Endodermal cell (in vitro differentiated cells): ENCODE results near the gene RNF212. TPM values are rescaled to one million over a fixed set of nuclear protein-coding genes. Genes with fewer than 3 reads are reported as not detected.

Source experiments
- DNase-seq: peaks from one replicate; pipeline ENCODE4 v3.0.0-alpha.2; 2017
- H3K27ac ChIP-seq: 2 replicates; pipeline ENCODE4 v1.5.1; 2013; ENCODE audit warnings: mild to moderate bottlenecking, low read depth, low read length, moderate library complexity
- H3K27me3 ChIP-seq: 2 replicates; pipeline ENCODE4 v1.6.1; 2013; ENCODE audit warnings: mild to moderate bottlenecking, low read length, moderate library complexity; ENCODE audit not compliant: insufficient read depth, control insufficient read depth, poor library complexity, severe bottlenecking
- H3K36me3 ChIP-seq: 2 replicates; pipeline ENCODE4 v1.7.0; 2013; ENCODE audit warnings: mild to moderate bottlenecking, low read length, moderate library complexity; ENCODE audit not compliant: control insufficient read depth, insufficient read depth
- H3K4me1 ChIP-seq: one replicate; pipeline ENCODE4 v1.7.0; 2013; ENCODE audit warnings: low read length; ENCODE audit not compliant: control insufficient read depth, insufficient read depth
- H3K4me3 ChIP-seq: 2 replicates; pipeline ENCODE4 v1.5.1; 2013; ENCODE audit warnings: mild to moderate bottlenecking, low read length, moderate library complexity
- H3K9ac ChIP-seq: 2 replicates; pipeline ENCODE4 v1.6.1; 2013; ENCODE audit warnings: mild to moderate bottlenecking, low read length, moderate library complexity; ENCODE audit not compliant: poor library complexity, severe bottlenecking; ENCODE audit errors: extremely low read depth
- H3K9me3 ChIP-seq: 2 replicates; pipeline ENCODE4 v1.6.1; 2013; ENCODE audit warnings: mild to moderate bottlenecking, low read length, moderate library complexity; ENCODE audit not compliant: control insufficient read depth
- H3K27ac Mint-ChIP-seq: 2 replicates; pipeline ENCODE4 v1.8.0; 2020; ENCODE audit warnings: mixed read lengths
- H3K27me3 Mint-ChIP-seq: 2 replicates; pipeline ENCODE4 v1.8.0; 2021; ENCODE audit warnings: mild to moderate bottlenecking, mixed read lengths; ENCODE audit not compliant: insufficient read depth
- H3K36me3 Mint-ChIP-seq: 2 replicates; pipeline ENCODE4 v1.8.0; 2020; ENCODE audit warnings: low read depth, mixed read lengths
- H3K4me1 Mint-ChIP-seq: 2 replicates; pipeline ENCODE4 v1.8.0; 2020; ENCODE audit warnings: mixed read lengths
- H3K4me3 Mint-ChIP-seq: 2 replicates; pipeline ENCODE4 v1.8.0; 2020; ENCODE audit warnings: mild to moderate bottlenecking, moderate library complexity, mixed read lengths
- H3K9me3 Mint-ChIP-seq: 2 replicates; pipeline ENCODE4 v1.8.0; 2020; ENCODE audit warnings: mild to moderate bottlenecking, mixed read lengths
- CTCF ChIP-seq: fragments of 200-600 bp; sonication (generic); conservative IDR thresholded peaks from 2 replicates; pipeline ENCODE4 v1.5.0; 2021; ENCODE audit warnings: antibody characterized with exemption, mild to moderate bottlenecking
- WGBS, 2 experiments: methylation state at CpG; one replicate each; pipeline versions ENCODE4 v1.1.5 to v1.1.7; 2013; ENCODE audit warnings: missing lambda C conversion rate in 2 of 2, mixed read lengths in 1 of 2; ENCODE audit not compliant: insufficient coverage in 1 of 2, insufficient read length in 1 of 2; 5-methylcytosine and 5-hydroxymethylcytosine counted together
- total RNA-seq, 2 donors: library from RNA; stranded (reverse); fragmentation: NEBNext Ultra II Directional in 1 of 2; extraction: Animal tissue kit (Norgen Biotek cat#: 25700) in 1 of 2; gene quantifications; 2 replicates in 1 of 2; 3 replicates in 1 of 2; pipeline ENCODE4 v1.2.1, GENCODE V29; 2021

Gene RNF212
- total RNA-seq, 2 donors from 2014 or later, result 3.4 to 5.6 TPM

- H3K4me1 ChIP-seq, result peaks cover 13% of the 10 kb centered on the region
- no peaks in the 10 kb centered on the region for H3K27me3 Mint-ChIP-seq
- no peak overlapping the region for H3K4me3 ChIP-seq
- H3K27ac ChIP-seq, result no peak overlapping the region
- TF ChIP-seq CTCF, result no peak
- H3K4me3 Mint-ChIP-seq, result no peak overlapping the region
- H3K9ac ChIP-seq, result no peak overlapping the region
- H3K27me3 ChIP-seq, result no peaks in the 10 kb centered on the region
- H3K27ac Mint-ChIP-seq, result no peak overlapping the region
- 87 to 90% methylated on average over 5 to 20 of the region's 20 CpGs for WGBS, 2 experiments
- H3K36me3 ChIP-seq, result peaks cover 13% of the 10 kb centered on the region
- no peaks in the 10 kb centered on the region for H3K9me3 ChIP-seq
- DNase-seq, result no peak
- peaks cover 22% of the 10 kb centered on the region for H3K36me3 Mint-ChIP-seq
- H3K9me3 Mint-ChIP-seq, result no peaks in the 10 kb centered on the region
- H3K4me1 Mint-ChIP-seq, result peaks cover 9% of the 10 kb centered on the region
These were observed 90.2 kb downstream of the RNF212 start for GRCh38 chr4:1023075-1023640.

DNA sequence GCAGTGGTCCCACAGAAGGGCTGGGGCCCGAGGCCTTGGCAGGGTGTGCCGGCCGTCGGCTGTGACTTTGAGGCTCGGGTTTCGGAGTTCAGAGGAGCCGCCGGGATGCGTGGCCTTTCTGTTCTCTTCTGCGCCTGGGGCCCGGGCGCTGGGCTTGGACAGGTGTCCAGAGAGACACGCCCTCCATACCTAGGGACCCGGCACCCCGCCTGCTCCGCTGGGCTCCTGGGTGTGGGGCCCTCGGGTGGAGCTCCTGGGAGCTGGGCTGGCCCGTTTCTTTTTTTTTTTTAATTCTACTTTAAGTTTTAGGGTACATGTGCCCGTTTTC, 90.7 kb downstream of the RNF212 start:
- H3K27me3 Mint-ChIP-seq, result no peaks in the 10 kb centered on the region
- Histone ChIP-seq H3K9ac (no peak overlapping the region), H3K4me1 (peaks cover 15% of the 10 kb centered on the region), H3K36me3 (peaks cover 13% of the 10 kb centered on the region), H3K27me3 (no peaks in the 10 kb centered on the region), H3K4me3 (no peak overlapping the region), H3K27ac (no peak overlapping the region), H3K9me3 (no peaks in the 10 kb centered on the region)
- DNase-seq, result no peak
- no peak overlapping the region for H3K4me3 Mint-ChIP-seq
- no peaks in the 10 kb centered on the region for H3K9me3 Mint-ChIP-seq
- TF ChIP-seq CTCF, result no peak
- WGBS, 2 experiments, result 90 to 92% methylated on average over 17 to 19 of the region's 19 CpGs
- peaks cover 12% of the 10 kb centered on the region for H3K4me1 Mint-ChIP-seq
- no peak overlapping the region for H3K27ac Mint-ChIP-seq
- peaks cover 22% of the 10 kb centered on the region for H3K36me3 Mint-ChIP-seq

DNA sequence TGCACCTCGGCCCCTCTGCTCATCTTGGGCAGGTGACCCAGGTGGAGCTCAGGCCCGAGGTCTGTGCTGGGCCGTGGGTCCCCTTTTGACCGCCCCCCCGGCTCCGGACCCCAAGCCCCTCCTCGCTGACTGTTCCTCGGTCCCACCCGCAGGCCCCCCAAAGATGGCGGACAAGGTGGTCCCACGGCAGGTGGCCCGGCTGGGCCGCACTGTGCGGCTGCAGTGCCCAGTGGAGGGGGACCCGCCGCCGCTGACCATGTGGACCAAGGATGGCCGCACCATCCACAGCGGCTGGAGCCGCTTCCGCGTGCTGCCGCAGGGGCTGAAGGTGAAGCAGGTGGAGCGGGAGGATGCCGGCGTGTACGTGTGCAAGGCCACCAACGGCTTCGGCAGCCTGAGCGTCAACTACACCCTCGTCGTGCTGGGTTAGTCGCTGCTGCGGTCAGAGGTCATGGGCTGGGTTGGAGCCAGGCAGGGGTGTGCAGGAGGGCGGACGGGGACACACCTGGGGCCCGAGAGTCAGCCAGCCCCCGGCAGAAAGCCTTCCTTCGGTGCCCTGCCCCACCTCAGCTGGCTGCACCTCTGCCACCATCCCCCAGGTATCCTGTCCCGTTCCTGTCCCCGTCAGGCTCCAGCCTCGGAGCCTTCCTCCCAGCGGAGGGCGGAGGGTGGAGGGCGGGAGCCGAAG, 91.2 kb downstream of the RNF212 start:
- H3K36me3 Mint-ChIP-seq, result peaks cover 22% of the 10 kb centered on the region
- DNase-seq, result no peak
- H3K9me3 Mint-ChIP-seq, result no peaks in the 10 kb centered on the region
- H3K27ac Mint-ChIP-seq, result no peak overlapping the region
- peaks cover 15% of the 10 kb centered on the region for H3K4me1 ChIP-seq
- peaks cover 12% of the 10 kb centered on the region for H3K4me1 Mint-ChIP-seq
- no peak overlapping the region for H3K27ac ChIP-seq
- no peak overlapping the region for H3K4me3 ChIP-seq
- no peaks in the 10 kb centered on the region for H3K27me3 ChIP-seq
- no peak overlapping the region for H3K9ac ChIP-seq
- TF ChIP-seq CTCF, result no peak
- WGBS, 2 experiments, result 95 to 98% methylated on average over 33 to 46 of the region's 46 CpGs
- no peaks in the 10 kb centered on the region for H3K9me3 ChIP-seq
- H3K4me3 Mint-ChIP-seq, result no peak overlapping the region
- no peaks in the 10 kb centered on the region for H3K27me3 Mint-ChIP-seq
- peaks cover 13% of the 10 kb centered on the region for H3K36me3 ChIP-seq

Other genes starting within 250 kb of the RNF212 start
- 100 to 1,000 TPM; 104 to 121 TPM for gene GAK, start 181.2 kb downstream of the RNF212 start, total RNA-seq
- 10 to 100 TPM; 15.9 to 23.0 TPM for gene TMEM175, start 181.1 kb downstream of the RNF212 start, total RNA-seq
- gene DGKQ, start 140.0 kb downstream of the RNF212 start, total RNA-seq, result 10 to 100 TPM; 26.3 to 31.1 TPM
- gene IDUA, start 126.5 kb downstream of the RNF212 start, total RNA-seq, result 10 to 100 TPM; 22.4 to 25.6 TPM
- gene SLC26A1, start 120.2 kb downstream of the RNF212 start, total RNA-seq, result 1 to 10 TPM in 1 of 2 donors, under 1 TPM in 1; 0.55 to 1.0 TPM
- 10 to 100 TPM; 51.0 to 93.3 TPM for gene FGFRL1, start 101.9 kb downstream of the RNF212 start, total RNA-seq
- 1 to 10 TPM; 1.4 to 2.6 TPM for gene SPON2, start 59.0 kb upstream of the RNF212 start, total RNA-seq
- gene CTBP1, start 135.6 kb upstream of the RNF212 start, total RNA-seq, result 100 to 1,000 TPM; 181 to 189 TPM
- gene MAEA, start 176.3 kb upstream of the RNF212 start, total RNA-seq, result 10 to 100 TPM; 48.8 to 72.7 TPM
- 10 to 100 TPM; 50.4 to 61.6 TPM for gene UVSSA, start 233.6 kb upstream of the RNF212 start, total RNA-seq